HG03060 (cell line): ENCODE measurements around the gene ZNF407.

ENCODE experiments used
- ATAC-seq: cut with Tn5 transposase; IDR thresholded peaks from one replicate; pipeline ENCODE4 v1.9.1; 2021; ENCODE audit warnings: low read depth, moderate number of reproducible peaks; ENCODE audit not compliant: unreplicated experiment

Gene ZNF407

DNA sequence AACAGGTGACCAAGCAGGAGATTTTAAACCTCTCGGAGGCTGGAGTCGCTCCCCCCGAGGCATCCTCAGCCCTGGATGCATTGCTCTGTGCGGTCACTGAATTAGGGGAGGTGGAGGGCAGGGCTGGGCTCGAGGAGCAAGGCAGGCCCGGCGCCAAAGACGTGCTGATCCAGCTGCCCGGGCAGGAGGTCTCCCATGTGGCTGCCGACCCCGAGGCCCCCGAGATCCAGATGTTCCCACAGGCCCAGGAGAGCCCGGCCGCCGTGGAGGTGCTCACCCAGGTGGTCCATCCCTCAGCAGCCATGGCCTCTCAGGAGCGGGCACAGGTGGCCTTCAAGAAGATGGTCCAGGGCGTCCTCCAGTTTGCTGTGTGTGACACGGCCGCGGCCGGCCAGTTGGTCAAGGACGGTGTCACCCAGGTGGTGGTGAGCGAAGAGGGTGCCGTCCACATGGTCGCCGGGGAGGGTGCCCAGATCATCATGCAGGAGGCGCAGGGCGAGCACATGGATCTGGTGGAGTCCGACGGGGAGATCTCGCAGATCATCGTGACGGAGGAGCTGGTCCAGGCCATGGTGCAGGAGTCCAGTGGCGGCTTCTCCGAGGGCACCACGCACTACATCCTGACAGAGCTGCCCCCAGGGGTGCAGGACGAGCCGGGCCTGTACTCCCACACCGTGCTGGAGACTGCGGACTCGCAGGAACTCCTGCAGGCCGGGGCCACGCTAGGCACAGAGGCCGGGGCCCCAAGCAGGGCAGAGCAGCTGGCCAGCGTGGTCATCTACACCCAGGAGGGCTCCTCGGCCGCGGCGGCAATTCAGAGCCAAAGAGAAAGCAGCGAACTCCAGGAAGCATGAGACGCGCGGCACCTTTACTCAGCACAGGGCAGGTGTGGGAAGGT lies 466.2 kb downstream of the ZNF407 start:
- ATAC-seq: no peak

- ATAC-seq: no peak
These were observed 466.8 kb downstream of the ZNF407 start for GRCh38 chr18:75064513-75064905.

- ATAC-seq: no peak
These were observed 467.8 kb downstream of the ZNF407 start for GRCh38 chr18:75065251-75066000.

GRCh38 chr18:75066021-75066880 lies 468.6 kb downstream of the ZNF407 start:
- no peak for ATAC-seq

DNA sequence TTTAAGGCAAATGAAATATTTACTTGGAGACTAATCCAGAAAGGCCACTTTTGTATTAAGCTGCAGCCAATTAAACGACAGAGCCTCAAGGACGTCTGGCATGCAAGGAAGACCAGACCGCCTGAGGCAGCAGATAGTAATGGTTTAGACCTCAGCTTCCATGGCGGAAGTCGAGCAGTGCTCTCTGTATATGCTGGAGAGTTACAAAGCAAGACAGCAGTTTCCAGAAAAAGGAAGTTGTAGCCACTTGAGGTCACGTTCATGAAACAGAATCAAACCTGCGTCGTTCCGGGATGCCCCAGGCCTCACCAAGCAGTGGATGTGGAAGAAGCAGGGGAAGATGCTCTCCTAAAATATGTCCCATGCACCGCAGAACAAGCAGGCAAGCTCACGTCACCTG lies 469.3 kb downstream of the ZNF407 start:
- no peak for ATAC-seq

DNA sequence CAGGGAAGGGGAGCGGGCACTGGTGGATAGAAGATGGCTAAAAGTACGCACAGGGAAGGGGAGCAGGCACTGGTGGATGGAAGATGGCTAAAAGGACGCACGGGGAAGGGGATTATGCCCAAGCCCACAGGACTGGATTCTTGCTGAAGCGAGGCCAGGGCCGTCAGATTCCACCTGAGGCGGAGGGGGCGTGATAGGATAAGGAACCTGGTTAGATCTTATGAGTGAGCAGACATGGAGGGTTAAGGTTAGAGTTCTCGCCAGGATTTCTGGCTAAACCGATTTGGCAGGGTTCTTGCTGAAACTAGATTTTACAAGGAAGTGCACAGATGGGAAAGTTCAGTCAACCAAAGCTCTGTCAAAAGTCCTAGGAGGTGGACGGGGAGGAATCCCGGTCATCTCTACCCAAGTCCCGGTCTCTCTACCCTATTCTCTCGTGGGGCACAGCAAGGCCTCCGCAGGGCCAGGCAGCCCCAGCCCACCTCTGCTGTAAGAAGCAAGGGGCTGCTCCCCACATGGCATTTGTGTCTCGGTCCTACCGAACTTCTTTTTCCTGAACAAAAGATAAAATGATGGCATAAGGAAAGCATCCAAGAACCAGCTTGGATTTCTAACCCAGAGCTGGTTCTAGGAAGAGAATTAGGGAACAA lies 470.5 kb downstream of the ZNF407 start:
- no peak for ATAC-seq

GRCh38 chr18:75068682-75069435 lies 471.2 kb downstream of the ZNF407 start:
- ATAC-seq: no peak

- no peak for ATAC-seq
These were observed 472.6 kb downstream of the ZNF407 start for GRCh38 chr18:75070235-75070624.

DNA sequence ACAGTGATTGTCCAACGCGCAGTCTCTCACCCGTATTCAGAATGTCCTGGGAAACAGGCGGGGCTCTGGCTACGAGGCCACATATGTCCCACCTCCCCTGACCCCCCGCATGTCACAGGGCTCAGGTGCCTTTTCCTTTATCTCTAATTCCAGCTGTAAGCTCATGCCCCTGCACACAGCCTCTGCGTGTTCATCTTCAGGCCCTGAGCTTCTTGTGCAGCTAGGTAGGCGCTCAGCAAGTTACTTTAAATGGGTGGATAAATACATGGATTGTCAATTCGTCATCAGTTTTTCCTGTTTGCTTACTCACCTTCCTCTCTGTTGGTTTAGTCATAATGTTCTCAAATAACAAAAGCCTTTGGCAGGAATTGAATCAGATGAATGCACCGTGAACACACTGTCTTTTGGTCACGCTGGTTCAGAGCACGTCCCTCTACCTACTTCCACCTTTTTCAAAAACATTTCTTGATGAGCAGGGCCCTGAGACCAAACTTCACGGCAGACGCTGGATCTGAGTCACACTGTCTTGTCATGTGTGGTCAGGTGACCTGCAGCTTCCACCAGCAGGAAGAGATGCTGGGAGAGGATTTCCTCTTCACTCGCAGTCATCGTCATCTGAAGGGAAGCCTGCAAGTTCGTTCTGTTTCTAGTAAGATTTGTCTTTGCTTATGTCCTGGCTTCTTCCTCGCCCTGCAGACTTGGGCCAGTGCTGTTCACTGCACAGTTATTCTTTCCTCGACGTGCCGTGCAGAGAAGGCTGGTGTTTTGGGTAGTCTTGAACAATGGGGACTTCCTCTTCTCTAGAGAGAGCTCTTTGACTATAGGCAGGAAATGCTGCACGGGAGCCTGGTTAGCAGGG lies 473.2 kb downstream of the ZNF407 start:
- ATAC-seq: peak; percentile 83

GRCh38 chr18:75071484-75071785 lies 473.8 kb downstream of the ZNF407 start:
- ATAC-seq: peak; percentile 3

DNA sequence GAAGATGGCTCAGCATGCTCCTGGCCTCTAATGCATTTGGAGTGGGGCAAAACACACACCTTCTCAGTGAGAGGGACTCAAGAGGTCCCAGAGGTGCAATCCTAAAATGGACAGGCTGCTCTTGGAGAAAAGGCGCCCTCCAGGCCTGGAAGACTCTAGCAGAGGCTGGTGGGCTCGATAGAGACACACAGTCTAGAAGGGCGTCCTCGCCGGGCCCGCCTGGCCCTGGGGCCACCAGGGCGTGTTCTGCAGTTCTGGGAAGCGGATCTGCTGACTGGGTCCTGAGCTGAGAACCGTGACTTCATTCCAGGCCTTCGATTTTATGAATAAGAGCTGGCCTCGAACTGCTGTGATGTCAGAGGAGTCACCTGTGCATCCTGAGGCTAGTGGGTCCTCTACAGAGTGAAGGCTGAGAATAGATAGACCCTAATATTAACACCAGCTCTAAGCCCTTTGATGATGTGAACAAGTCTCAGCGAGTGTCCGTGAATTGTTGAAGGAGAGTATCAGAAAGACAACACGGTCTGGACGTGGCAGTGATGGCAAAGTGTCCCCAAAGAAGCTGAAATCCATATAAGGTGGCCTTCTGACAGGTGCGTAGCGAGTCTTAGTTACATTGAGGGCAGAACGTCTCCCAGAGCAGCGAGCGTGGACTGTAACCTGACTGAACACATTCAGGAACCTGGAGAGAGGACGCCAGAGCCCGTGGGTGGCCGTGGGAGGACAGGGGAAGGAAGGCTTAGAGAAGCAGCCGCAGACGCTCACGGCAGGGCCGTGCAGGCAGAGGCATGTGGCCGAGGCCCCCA lies 474.4 kb downstream of the ZNF407 start:
- ATAC-seq: no peak

DNA sequence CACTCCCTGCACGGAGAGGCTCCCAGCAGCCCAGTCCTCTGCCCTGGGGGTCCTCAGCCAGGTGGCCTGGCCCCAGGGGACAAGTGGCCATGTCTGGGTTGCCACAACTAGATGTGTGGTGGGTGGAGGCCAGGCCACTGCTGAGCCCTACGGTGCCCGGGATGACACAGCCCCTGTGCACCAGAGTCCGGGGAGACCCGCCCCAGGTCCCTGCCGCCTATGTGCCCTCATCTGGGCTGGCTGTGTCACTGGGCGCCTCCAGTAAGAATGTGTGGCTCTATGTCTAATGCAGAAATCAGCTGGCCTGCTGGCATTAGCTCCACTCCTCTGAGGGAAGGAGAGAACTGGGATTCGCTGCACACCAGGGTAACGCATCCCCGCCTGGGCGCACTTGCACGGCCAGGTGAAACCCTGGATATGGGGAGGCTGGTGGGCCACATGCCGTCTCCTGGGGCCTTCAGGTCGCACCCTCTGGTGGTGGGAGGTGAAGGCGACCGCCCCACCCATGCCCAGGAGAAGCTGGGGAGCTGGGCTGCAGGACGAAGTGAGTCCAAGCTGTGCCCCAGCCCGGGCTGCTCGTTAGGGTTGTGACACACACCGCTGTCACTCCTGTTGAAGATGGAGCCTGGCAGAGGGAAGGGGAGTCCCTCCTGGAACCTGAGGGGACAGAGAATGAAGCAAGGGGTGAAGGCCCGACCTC lies 475.2 kb downstream of the ZNF407 start:
- ATAC-seq: no peak

DNA sequence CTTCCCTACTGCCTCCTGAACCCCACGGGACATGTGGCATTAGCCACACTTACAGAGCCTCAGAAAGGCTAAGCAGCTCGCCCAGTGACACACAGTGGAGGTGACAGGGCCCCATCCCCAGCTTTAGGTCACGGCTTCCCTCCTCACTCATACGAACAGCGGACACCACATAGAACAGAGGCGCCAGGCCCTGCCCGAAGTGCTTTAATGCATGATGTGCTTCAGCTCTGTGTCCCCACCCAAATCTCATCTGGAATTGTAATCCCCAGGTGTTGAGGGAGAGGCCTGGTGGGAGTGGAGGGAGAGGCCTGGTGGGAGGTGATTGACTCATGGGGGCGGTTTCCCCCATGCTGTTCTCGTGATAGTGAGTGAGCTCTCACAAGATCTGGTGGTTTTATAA lies 476.0 kb downstream of the ZNF407 start:
- no peak for ATAC-seq

- no peak for ATAC-seq
These were observed 476.7 kb downstream of the ZNF407 start for GRCh38 chr18:75074196-75075015.

DNA sequence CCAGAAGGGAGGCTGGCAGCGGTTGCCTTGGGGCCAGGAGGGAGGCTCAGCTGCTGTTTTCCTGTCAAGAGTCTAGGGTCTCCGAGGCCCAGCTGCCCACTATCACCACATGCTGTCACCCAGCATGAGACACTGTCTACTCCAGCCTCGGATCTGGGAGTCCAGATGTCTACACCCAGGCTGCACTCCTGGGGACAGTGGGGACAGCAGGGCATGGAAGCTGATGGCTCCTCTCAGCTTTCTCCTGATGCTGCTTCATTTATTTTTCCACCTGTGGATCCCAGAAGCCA lies 477.3 kb downstream of the ZNF407 start:
- no peak for ATAC-seq

DNA sequence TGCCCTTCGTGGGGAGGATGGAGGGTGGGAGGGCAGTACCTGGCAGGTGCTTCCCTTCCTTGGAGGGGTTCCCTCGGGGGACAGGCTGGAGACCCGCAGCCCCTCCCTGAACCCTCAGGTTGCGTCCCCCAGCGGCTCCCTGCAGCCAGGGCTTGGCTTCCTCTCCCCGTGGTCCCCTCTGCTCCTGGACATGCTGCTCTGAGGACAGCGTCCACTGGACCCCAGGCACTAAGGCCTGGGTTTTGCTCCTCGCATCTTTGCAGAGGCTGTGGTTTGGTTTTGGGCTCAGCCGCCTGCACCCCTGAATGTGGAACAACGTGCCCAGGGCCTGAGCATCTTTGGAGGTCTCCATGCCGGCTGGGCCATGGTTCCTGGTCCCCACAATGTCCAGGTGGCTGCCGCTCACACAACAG lies 477.8 kb downstream of the ZNF407 start:
- no peak for ATAC-seq

- no peak for ATAC-seq
These were observed 478.6 kb downstream of the ZNF407 start for GRCh38 chr18:75076286-75076685.
